GM13977 (cell line): ENCODE data around the gene CASK.

ENCODE experiments used
- DNase-seq: peaks from one replicate; pipeline ENCODE4 v3.0.0; 2012; ENCODE audit warnings: low spot score
- in situ Hi-C: fragments of 300-500 bp; cut with MboI; formaldehyde crosslinking; loops from one replicate; pipeline ENCODE4 v1.12.0; 2022; ENCODE audit warnings: low sequenced_read_pairs, low pct_unique_long_range_greater_than_20kb, mixed read lengths, inconsistent platforms; ENCODE audit not compliant: unreplicated experiment
- TF ChIP-seq, protein P1 (sequence below): IDR thresholded peaks from 2 replicates; pipeline ENCODE4 v1.5.1; 2012; ENCODE audit warnings: mild to moderate bottlenecking, control low read depth; ENCODE audit not compliant: insufficient read depth; ENCODE audit errors: extremely low read depth, missing control alignments

The CASK gene

GRCh38 chrX:41519468-41519867 lies 403.9 kb downstream of the CASK start:
- TF ChIP-seq, protein P1, sequence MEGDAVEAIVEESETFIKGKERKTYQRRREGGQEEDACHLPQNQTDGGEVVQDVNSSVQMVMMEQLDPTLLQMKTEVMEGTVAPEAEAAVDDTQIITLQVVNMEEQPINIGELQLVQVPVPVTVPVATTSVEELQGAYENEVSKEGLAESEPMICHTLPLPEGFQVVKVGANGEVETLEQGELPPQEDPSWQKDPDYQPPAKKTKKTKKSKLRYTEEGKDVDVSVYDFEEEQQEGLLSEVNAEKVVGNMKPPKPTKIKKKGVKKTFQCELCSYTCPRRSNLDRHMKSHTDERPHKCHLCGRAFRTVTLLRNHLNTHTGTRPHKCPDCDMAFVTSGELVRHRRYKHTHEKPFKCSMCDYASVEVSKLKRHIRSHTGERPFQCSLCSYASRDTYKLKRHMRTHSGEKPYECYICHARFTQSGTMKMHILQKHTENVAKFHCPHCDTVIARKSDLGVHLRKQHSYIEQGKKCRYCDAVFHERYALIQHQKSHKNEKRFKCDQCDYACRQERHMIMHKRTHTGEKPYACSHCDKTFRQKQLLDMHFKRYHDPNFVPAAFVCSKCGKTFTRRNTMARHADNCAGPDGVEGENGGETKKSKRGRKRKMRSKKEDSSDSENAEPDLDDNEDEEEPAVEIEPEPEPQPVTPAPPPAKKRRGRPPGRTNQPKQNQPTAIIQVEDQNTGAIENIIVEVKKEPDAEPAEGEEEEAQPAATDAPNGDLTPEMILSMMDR, result no peak
- in situ Hi-C loops, result no loop called here
- no peak for DNase-seq

- in situ Hi-C loops, result no loop called here
- TF ChIP-seq, protein P1, result no peak
- DNase-seq, result no peak
Measured at GRCh38 chrX:41518841-41519220, 404.5 kb downstream of the CASK start.

DNA sequence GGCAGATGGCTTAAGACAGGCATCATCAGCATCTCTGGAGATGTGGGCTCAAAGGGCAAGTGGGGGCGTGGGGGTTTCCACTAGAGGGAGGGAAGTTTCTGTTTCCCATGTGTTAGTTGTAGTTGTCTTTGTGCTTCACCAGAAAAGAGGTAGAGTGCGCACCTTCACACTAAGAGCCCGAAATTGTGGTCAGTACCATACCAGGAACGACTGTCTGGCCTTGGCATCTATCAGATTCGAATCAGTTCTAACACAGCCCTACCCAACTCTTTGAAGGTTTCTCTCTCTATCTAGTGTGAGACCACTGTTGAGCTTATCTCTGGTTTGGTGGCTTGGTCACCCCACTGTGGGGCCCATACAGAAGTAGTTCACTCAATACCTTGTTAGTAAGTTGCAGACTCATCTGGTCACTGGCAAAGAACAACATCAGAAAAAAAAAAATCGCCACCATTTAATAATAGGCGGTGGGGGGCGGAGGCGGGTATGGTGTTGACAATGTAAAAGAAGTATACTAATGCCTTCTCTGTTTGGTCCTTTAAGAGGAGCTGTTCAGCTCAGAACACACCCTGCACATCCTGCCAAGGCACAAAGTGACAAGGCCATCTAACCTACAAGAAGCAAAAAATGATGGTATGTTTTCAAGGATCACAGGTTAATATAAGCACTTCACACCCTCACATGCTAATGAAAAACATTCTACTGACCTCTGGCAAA lies 405.1 kb downstream of the CASK start:
- in situ Hi-C loops, result no loop called here
- DNase-seq, result no peak
- TF ChIP-seq, protein P1, result no peak

GRCh38 chrX:41516999-41517765 lies 406.2 kb downstream of the CASK start:
- in situ Hi-C loops, result no loop called here
- DNase-seq, result no peak
- TF ChIP-seq, protein P1, result no peak

- in situ Hi-C loops, result no loop called here
- no peak for DNase-seq
- TF ChIP-seq, protein P1, result no peak
Measured at GRCh38 chrX:41516456-41516855, 406.9 kb downstream of the CASK start.

- DNase-seq, result no peak
- in situ Hi-C loops, result no loop called here
- TF ChIP-seq, protein P1, result no peak
Measured at GRCh38 chrX:41515376-41515775, 408.0 kb downstream of the CASK start.
